Left forelimb (tissue), 1 donor: ENCODE measurements around the gene GAGE13.
"Not testable (repeated sequence)": the region's sequence is repeated elsewhere in the genome, so short reads cannot be mapped to it uniquely, and the experiment has no call there.

Experiments
- DNase-seq: peaks from one replicate; pipeline ENCODE4 v3.0.0-alpha.2; 2018; ENCODE audit warnings: low spot score

GAGE13 gene

DNA sequence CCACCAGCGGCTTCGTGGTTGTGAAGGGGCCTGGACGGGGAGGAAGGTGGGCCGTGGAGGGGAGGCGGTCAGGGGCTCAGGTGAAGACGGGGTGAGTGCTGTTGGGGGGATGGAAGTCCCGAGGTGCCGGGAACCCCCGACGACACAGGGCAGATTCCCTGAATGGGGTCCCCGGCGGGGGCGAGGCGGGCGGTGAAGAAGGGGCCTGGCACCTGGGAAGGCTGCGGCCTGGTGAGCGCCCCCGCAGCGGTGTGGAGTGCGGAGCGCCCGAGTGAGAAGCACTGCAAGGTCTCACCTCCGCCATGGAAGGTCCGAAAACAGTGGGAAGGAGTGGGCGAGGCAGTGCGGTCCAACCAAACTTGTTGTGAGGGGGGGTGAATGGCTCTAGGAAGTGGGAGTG is 459 bp downstream of the GAGE13 start:
- DNase-seq = not testable (repeated sequence)

DNA sequence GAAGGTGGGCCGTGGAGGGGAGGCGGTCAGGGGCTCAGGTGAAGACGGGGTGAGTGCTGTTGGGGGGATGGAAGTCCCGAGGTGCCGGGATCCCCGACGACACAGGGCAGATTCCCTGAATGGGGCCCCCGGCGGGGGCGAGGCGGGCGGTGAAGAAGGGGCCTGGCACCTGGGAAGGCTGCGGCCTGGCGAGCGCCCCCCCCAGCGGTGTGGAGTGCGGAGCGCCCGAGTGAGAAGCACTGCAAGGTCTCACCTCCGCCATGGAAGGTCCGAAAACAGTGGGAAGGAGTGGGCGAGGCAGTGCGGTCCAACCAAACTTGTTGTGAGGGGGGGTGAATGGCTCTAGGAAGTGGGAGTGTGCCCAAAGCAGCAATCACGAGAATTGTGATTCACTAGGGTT is 10.1 kb downstream of the GAGE13 start:
- not testable (repeated sequence) for DNase-seq

DNA sequence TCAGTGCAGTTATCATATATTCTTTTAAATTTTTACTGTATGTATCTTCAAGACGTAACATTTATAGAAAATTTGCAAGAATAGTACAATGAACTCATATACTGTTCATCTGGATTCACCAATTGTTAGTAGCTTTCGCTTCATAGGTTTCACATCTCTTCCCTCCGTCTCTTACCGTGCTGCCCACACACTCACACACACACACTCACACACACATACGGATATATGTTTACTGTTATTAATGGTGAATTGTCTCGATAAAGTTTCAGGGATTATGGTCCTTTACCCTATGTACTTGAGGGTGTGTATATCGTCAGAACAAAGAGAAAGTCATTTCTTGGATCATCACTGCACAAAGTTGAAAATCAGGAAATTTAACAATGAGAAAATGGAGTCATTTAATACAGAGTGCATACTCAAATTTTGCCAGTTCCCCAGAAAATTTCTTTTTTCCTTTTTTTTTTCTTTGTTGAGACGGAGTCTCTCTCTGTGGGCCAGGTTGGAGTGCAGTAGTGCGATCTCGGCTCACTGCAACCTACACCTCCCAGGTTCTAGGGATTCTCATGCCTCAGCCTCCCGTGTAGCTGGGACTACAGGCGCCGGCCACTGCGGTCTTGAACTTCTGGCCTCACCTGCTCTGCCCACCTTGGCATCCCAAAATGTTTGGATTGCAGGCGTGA is 13.3 kb downstream of the GAGE13 start:
- not testable (repeated sequence) for DNase-seq

DNA sequence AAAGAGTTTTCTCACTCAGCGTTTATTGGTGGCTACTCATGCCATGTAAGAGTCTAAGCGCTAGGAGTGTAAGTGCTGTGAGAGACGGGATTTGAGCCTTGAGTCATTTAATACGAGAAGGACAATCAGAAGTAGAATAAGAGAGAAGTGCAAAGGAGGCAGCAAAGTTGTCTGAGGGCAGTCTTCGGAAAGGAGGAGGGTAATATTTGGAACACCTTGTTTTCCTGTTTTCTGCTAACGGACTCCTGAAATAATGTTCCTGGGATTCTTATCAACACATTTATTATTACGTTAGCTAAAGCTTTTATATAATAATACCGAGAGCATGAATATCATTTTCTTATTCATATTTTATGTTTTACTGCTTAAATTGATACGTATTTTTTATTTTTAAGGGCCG is 14.0 kb downstream of the GAGE13 start:
- not testable (repeated sequence) for DNase-seq

DNA sequence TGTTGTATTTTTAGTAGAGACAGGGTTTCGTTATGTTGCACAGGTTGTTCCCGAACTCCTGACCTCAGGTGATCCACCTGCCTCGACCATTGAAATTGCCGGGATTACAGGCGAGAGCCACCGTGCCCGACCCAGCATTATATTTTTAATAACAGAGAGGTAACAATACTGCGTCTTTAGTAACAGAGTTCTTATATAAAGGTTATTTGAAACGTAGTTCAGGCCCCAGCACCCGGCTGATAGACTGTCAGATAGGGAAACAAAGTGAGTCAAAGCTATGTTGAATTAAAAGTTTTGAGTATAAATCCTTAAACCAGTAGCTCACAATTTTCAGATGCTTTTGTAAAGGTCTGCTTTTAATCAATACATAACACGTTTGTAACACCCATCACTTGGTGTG is 14.8 kb downstream of the GAGE13 start:
- DNase-seq = not testable (repeated sequence)
